VCaP (cell line): ENCODE results near the gene CCDC27.

ENCODE experiments used
- H3K27ac ChIP-seq: fragments of 450-650 bp; 2 replicates; pipeline ENCODE4 v1.5.1; 2017
- CTCF ChIP-seq: fragments of 450-650 bp; conservative IDR thresholded peaks from 2 replicates; pipeline ENCODE4 v1.5.1; 2017; ENCODE audit warnings: mild to moderate bottlenecking, moderate library complexity

CCDC27 gene

GRCh38 chr1:3762873-3763228 is 10.6 kb downstream of the CCDC27 start:
- H3K27ac ChIP-seq: no peak overlapping the region
- TF ChIP-seq CTCF: no peak

- no peak for TF ChIP-seq CTCF
- H3K27ac ChIP-seq: no peak overlapping the region
Observed at GRCh38 chr1:3763351-3764125, 11.3 kb downstream of the CCDC27 start.

GRCh38 chr1:3767328-3767925 is 15.2 kb downstream of the CCDC27 start:
- TF ChIP-seq CTCF: no peak
- H3K27ac ChIP-seq: no peak overlapping the region

- no peak for TF ChIP-seq CTCF
- H3K27ac ChIP-seq: no peak overlapping the region
Observed at GRCh38 chr1:3768811-3769390, 16.7 kb downstream of the CCDC27 start.

DNA sequence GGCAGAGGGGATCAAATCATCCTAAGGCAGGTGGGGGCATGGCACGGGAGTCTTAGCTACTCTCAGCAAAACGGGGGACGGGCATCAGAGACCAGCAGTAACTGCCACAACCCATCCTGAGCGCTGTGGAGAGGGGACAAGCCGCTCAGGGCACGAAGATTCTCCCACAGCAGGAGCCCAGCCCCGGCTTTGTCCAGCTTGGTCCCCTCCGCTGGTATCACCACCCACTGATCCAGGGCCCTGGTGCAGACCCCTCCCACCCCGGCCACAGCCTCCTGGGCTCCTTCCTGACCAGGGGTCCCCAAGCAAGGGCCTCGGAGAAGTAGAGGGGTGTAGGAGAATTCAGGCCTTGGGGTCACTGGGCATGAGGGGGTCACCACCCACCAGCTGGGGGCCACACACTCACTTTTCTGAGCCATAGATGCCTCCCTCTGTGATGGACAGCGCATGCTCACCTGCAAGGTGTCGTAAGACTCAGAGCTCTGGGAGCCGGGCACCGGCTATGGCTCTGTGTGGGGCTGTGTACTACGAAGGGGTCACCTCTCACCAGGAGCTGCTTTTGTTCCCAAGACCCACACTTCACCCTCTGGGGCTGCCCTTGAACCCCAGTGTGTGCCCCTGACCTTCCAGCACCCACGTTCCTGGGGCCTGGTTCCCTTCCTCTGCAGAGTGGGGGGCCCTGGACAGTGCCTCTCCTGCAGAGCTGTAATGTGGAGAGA is 18.0 kb downstream of the CCDC27 start:
- no peak for TF ChIP-seq CTCF
- no peak overlapping the region for H3K27ac ChIP-seq

DNA sequence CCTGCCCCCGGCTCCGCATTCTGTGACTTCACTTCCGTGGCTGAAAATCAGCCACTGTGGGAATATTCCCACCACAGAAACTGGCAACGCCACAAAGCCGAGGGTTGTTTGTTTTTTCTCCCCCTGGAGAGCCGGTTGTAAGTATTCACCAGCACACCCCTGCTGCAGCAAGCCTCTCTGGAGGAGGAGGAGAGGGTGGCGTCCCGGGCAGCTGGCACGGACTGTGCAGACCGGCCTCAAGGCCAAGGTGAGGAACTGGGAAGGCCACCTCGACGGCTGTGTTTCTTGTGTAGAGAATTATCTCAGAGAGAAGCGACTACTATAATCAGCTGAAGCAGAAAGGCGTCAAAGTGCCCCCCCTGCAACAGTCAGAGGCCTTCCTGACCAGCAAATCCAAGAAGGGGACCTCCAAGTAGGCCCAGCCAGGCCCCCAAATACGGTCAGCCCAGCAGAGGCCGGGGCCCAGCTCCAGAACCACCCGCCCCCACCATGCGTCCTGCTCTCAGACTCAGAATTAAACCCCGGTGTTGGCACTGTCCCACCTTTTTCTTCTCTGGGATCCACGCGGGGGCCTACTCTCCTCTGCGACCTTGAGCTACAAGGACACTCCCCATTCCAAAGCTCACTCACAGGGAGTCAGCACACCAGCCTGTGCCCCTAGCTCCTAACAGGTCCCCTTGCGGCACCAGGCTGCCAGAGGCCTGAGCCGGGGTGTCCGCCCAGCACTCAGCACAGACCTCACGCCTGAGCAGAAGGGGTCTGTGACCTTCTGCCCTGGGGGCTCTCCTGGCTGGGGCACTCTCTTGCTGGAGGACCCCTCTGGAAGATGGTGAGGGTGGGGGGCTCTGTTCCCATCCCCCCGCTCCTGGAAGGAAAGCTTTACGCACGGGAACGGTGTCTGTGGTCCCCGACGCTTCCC is 19.1 kb downstream of the CCDC27 start:
- peak overlapping the region; percentile 80 for H3K27ac ChIP-seq
- TF ChIP-seq CTCF: no peak
